Omental fat pad (tissue), 4 donors: ENCODE results near the gene CCDC169. TPM values are rescaled to one million over a fixed set of nuclear protein-coding genes. Genes with fewer than 3 reads are reported as not detected.

Experiments
- ATAC-seq: fragments of 150-250 bp; one replicate; pipeline ENCODE4 v1.9.1; 2016; ENCODE audit warnings: mild to moderate bottlenecking, moderate library complexity; ENCODE audit not compliant: low FRiP score
- DNase-seq: peaks from one replicate; pipeline ENCODE4 v3.0.0-alpha.2; 2019; ENCODE audit warnings: low spot score
- CTCF ChIP-seq, 3 donors: fragments of 450-650 bp; IDR thresholded peaks; one replicate each; pipeline ENCODE4 v1.5.1; 2016 to 2017; ENCODE audit warnings: antibody characterized with exemption in 3 of 3, mild to moderate bottlenecking in 3 of 3, moderate library complexity in 2 of 3
- total RNA-seq, 4 donors: library from RNA; depleted of rRNA; stranded (reverse); fragments of >200 nt; gene quantifications; one replicate each; pipeline ENCODE4 v1.1.0, GENCODE V29; 2016

The CCDC169 gene
- total RNA-seq, 4 donors from 2014 or later: 0.13 to 0.56 (median 0.36) TPM; not detected in 1

- TF ChIP-seq CTCF (IDR thresholded peaks at IDR 0.05): no peak
- ATAC-seq (no peak), DNase-seq (no peak)
Measured at GRCh38 chr13:36286006-36286405, 11.6 kb downstream of the CCDC169 start.

DNA sequence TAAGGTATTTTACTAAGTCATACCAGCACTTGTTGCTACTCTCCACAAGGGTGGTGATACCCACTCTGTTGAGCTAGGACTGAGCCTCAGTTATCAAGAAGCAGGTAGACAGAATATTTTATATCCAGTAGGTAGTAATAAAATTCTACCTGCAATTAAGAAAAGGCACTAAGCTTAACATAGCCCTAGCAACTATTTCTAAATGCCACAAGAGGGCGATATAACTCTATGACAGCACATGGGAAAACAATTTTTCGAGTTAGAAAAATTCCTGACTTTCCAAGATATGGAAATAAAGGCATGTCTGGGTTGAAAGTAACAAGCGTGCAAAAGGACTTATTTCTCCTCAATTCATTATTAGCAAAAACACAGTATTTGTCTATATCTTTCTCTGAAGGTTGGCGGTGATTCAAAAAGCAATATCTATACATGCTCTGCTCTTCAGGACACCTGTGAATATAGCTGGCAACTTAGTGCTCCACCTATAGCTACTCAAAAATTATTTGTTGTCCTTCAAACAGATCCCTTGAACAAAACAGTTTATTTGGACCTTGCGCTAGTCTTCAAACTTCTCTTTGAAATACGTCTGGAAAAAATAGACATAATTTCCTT lies 14.7 kb downstream of the CCDC169 start:
- no peak for ATAC-seq
- no peak for DNase-seq
- peak in 1 of 3 donors; percentile 17 for TF ChIP-seq CTCF (IDR thresholded peaks at IDR 0.05)

DNA sequence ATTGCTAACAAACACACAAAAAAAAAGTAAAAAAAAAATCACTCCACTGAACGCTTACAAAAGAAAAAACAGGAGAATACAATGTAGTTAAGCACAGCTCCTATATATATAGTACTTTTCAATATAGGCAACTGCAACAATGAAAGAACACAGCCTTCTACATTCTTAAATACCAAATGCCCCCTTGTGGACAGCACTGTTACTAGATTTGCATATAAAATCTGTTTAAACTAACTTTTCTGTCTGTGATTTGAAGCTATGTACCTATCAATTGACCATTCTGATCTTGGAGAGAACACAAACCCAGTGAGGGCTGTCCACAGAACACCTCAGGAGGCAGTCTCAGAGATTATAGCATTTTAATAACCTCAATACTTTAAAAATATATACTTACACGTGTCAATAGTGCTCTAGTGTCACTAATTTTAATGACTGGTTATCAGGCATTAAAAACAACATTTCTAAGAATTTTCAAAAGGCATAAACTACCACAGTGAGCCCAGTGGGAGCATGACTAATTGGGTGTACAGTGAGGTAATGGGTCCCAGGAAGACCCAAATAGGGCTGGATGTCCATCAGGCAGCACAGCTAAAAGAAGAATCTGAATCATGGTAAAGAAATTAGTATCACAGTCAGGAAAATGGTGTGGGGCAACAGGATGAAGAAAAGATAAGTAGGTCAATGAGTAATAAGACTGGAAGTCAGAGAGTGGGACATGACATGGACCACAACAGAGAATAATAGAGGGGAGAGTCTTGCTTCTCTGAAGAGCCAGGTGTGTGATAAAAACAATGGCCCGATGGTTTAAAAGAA lies 22.2 kb downstream of the CCDC169 start:
- DNase-seq (no peak), ATAC-seq (peak; percentile 28)
- TF ChIP-seq CTCF (IDR thresholded peaks at IDR 0.05): peak in 1 of 3 donors; percentile 19

GRCh38 chr13:36273431-36273830 lies 24.2 kb downstream of the CCDC169 start:
- DNase-seq (no peak), ATAC-seq (no peak)
- TF ChIP-seq CTCF (IDR thresholded peaks at IDR 0.05): no peak

DNA sequence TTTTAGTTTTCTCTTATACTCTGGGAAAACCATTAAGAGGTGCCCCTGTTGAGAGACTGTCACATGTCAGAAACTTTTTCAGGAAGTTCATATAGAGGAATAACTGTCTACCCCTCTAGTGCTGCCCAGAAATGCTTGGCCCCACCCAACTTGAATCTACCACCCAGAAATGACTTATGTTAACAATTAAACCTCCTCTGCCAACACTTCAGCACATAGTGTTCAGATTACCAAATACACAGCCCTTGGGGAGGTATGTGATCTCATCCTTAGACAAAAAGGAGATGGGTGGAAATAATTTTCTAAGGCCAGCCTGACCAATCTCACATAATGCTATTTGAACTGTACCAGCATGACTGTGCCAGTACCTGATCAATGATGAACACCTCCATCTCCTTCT lies 35.6 kb downstream of the CCDC169 start:
- no peak for TF ChIP-seq CTCF (IDR thresholded peaks at IDR 0.05)
- no peak for ATAC-seq
- DNase-seq: no peak

GRCh38 chr13:36261011-36261410 lies 36.6 kb downstream of the CCDC169 start:
- no peak for DNase-seq
- TF ChIP-seq CTCF (IDR thresholded peaks at IDR 0.05): no peak
- ATAC-seq: no peak
